ENCODE results near the gene SETBP1.

Gene SETBP1

GRCh38 chr18:44846450-44846849 lies 165.8 kb downstream of the SETBP1 start:
- H4K8ac ChIP-seq (ENCODE audit: low read length): no peak overlapping the region
- H3K18ac ChIP-seq (ENCODE audit: low read depth in 1 of 2, low read length in 2 of 2): no peak overlapping the region
- H3K27ac ChIP-seq (ENCODE audit: low read length, poor library complexity, severe bottlenecking): no peak overlapping the region
- H2BK5ac ChIP-seq (ENCODE audit: low read depth, low read length, poor library complexity, severe bottlenecking): no peak overlapping the region
- no peaks in the 10 kb centered on the region for H3K9me3 ChIP-seq (ENCODE audit: control insufficient read depth, low read length)
- H3K79me1 ChIP-seq (replicated peaks; ENCODE audit: low read length, poor library complexity, severe bottlenecking): peaks cover 35% of the 10 kb centered on the region
- H3K27me3 ChIP-seq (ENCODE audit: control insufficient read depth in 1 of 2, insufficient read depth in 1 of 2, low read length in 2 of 2): no peaks in the 10 kb centered on the region
- H3K4me3 ChIP-seq (ENCODE audit: insufficient read depth in 1 of 2, low read depth in 1 of 2, low read length in 2 of 2): no peak overlapping the region
- H2AFZ ChIP-seq (ENCODE audit: low read depth, low read length): no peak overlapping the region
- H2BK15ac ChIP-seq (ENCODE audit: low read depth, poor library complexity, severe bottlenecking): no peak overlapping the region
- H3K4ac ChIP-seq (ENCODE audit: low read depth in 1 of 2, low read length in 2 of 2): no peak overlapping the region
- H2AK5ac ChIP-seq (ENCODE audit: low read length, severe bottlenecking): no peak overlapping the region
- no peak for DNase-seq
- H3K4me2 ChIP-seq (ENCODE audit: low read length, poor library complexity, severe bottlenecking): no peak overlapping the region
- H2BK120ac ChIP-seq (ENCODE audit: low read depth, low read length): no peak overlapping the region
- no peak overlapping the region for H3K9ac ChIP-seq (ENCODE audit: low read length)
- no peak overlapping the region for H3K14ac ChIP-seq (ENCODE audit: low read length in 2 of 2)
- no peak overlapping the region for H4K91ac ChIP-seq (ENCODE audit: low read length)
- H3K23ac ChIP-seq (ENCODE audit: low read length in 2 of 2): no peak overlapping the region
- H3K4me1 ChIP-seq (ENCODE audit: control insufficient read depth, insufficient read depth, low read depth, low read length): peaks cover 6% of the 10 kb centered on the region
- H3K36me3 ChIP-seq (ENCODE audit: control insufficient read depth in 1 of 2, insufficient read depth in 2 of 2, low read depth in 1 of 2, low read length in 2 of 2): no peaks in the 10 kb centered on the region
- H2BK12ac ChIP-seq (ENCODE audit: low read length in 2 of 2): no peak overlapping the region

- H2BK120ac ChIP-seq (ENCODE audit: low read depth, low read length): no peak overlapping the region
Observed at GRCh38 chr18:44848644-44849335, 168.1 kb downstream of the SETBP1 start.

GRCh38 chr18:44849361-44849760 lies 168.7 kb downstream of the SETBP1 start:
- no peaks in the 10 kb centered on the region for H3K36me3 ChIP-seq (ENCODE audit: control insufficient read depth in 1 of 2, insufficient read depth in 2 of 2, low read depth in 1 of 2, low read length in 2 of 2)
- H2BK12ac ChIP-seq (ENCODE audit: low read length in 2 of 2): no peak overlapping the region
- H3K23ac ChIP-seq (ENCODE audit: low read length in 2 of 2): no peak overlapping the region
- no peaks in the 10 kb centered on the region for H3K9me3 ChIP-seq (ENCODE audit: control insufficient read depth, low read length)
- H3K14ac ChIP-seq (ENCODE audit: low read length in 2 of 2): no peak overlapping the region
- H3K27ac ChIP-seq (ENCODE audit: low read length, poor library complexity, severe bottlenecking): no peak overlapping the region
- no peak overlapping the region for H3K9ac ChIP-seq (ENCODE audit: low read length)
- H4K91ac ChIP-seq (ENCODE audit: low read length): no peak overlapping the region
- H3K4me1 ChIP-seq (ENCODE audit: control insufficient read depth, insufficient read depth, low read depth, low read length): peaks cover 6% of the 10 kb centered on the region
- no peak overlapping the region for H2BK120ac ChIP-seq (ENCODE audit: low read depth, low read length)
- no peak overlapping the region for H3K4me3 ChIP-seq (ENCODE audit: insufficient read depth in 1 of 2, low read depth in 1 of 2, low read length in 2 of 2)
- H3K27me3 ChIP-seq (ENCODE audit: control insufficient read depth in 1 of 2, insufficient read depth in 1 of 2, low read length in 2 of 2): no peaks in the 10 kb centered on the region
- 96% methylated on average over 6 of the region's 6 CpGs for WGBS
- DNase-seq: no peak
- no peak overlapping the region for H3K4me2 ChIP-seq (ENCODE audit: low read length, poor library complexity, severe bottlenecking)
- no peak overlapping the region for H4K8ac ChIP-seq (ENCODE audit: low read length)
- no peak overlapping the region for H3K4ac ChIP-seq (ENCODE audit: low read depth in 1 of 2, low read length in 2 of 2)
- no peak overlapping the region for H2BK15ac ChIP-seq (ENCODE audit: low read depth, poor library complexity, severe bottlenecking)
- H2AK5ac ChIP-seq (ENCODE audit: low read length, severe bottlenecking): no peak overlapping the region
- H2BK5ac ChIP-seq (ENCODE audit: low read depth, low read length, poor library complexity, severe bottlenecking): no peak overlapping the region
- peaks cover 30% of the 10 kb centered on the region for H3K79me1 ChIP-seq (replicated peaks; ENCODE audit: low read length, poor library complexity, severe bottlenecking)
- no peak overlapping the region for H3K18ac ChIP-seq (ENCODE audit: low read depth in 1 of 2, low read length in 2 of 2)
- H2AFZ ChIP-seq (ENCODE audit: low read depth, low read length): no peak overlapping the region

More at GRCh38 chr18:44848644-44849335, 168.1 kb downstream of the SETBP1 start:
- no peak for DNase-seq
- Histone ChIP-seq H3K4me2 (ENCODE audit: low read length, poor library complexity, severe bottlenecking) (no peak overlapping the region), H3K27me3 (ENCODE audit: control insufficient read depth in 1 of 2, insufficient read depth in 1 of 2, low read length in 2 of 2) (no peaks in the 10 kb centered on the region), H3K18ac (ENCODE audit: low read depth in 1 of 2, low read length in 2 of 2) (no peak overlapping the region), H3K27ac (ENCODE audit: low read length, poor library complexity, severe bottlenecking) (no peak overlapping the region), H3K4ac (ENCODE audit: low read depth in 1 of 2, low read length in 2 of 2) (no peak overlapping the region), H3K4me1 (ENCODE audit: control insufficient read depth, insufficient read depth, low read depth, low read length) (peaks cover 6% of the 10 kb centered on the region), H2BK15ac (ENCODE audit: low read depth, poor library complexity, severe bottlenecking) (no peak overlapping the region), H2AFZ (ENCODE audit: low read depth, low read length) (no peak overlapping the region), H2BK12ac (ENCODE audit: low read length in 2 of 2) (no peak overlapping the region), H2BK5ac (ENCODE audit: low read depth, low read length, poor library complexity, severe bottlenecking) (no peak overlapping the region), H3K9ac (ENCODE audit: low read length) (no peak overlapping the region), H3K14ac (ENCODE audit: low read length in 2 of 2) (no peak overlapping the region), H2AK5ac (ENCODE audit: low read length, severe bottlenecking) (no peak overlapping the region), H3K23ac (ENCODE audit: low read length in 2 of 2) (no peak overlapping the region), H4K8ac (ENCODE audit: low read length) (no peak overlapping the region), H3K79me1 (replicated peaks; ENCODE audit: low read length, poor library complexity, severe bottlenecking) (peaks cover 27% of the 10 kb centered on the region), H3K9me3 (ENCODE audit: control insufficient read depth, low read length) (no peaks in the 10 kb centered on the region), H3K4me3 (ENCODE audit: insufficient read depth in 1 of 2, low read depth in 1 of 2, low read length in 2 of 2) (no peak overlapping the region), H4K91ac (ENCODE audit: low read length) (no peak overlapping the region), H3K36me3 (ENCODE audit: control insufficient read depth in 1 of 2, insufficient read depth in 2 of 2, low read depth in 1 of 2, low read length in 2 of 2) (no peaks in the 10 kb centered on the region)
- 58% methylated on average over 8 of the region's 9 CpGs for WGBS

- no peak overlapping the region for H4K91ac ChIP-seq (ENCODE audit: low read length)
- H3K9me3 ChIP-seq (ENCODE audit: control insufficient read depth, low read length): no peaks in the 10 kb centered on the region
- no peak overlapping the region for H3K27ac ChIP-seq (ENCODE audit: low read length, poor library complexity, severe bottlenecking)
- no peak overlapping the region for H2BK120ac ChIP-seq (ENCODE audit: low read depth, low read length)
- H3K36me3 ChIP-seq (ENCODE audit: control insufficient read depth in 1 of 2, insufficient read depth in 2 of 2, low read depth in 1 of 2, low read length in 2 of 2): no peaks in the 10 kb centered on the region
- no peak overlapping the region for H3K9ac ChIP-seq (ENCODE audit: low read length)
- H4K8ac ChIP-seq (ENCODE audit: low read length): no peak overlapping the region
- 56% methylated on average over 2 of the region's 2 CpGs for WGBS
- H3K18ac ChIP-seq (ENCODE audit: low read depth in 1 of 2, low read length in 2 of 2): no peak overlapping the region
- H3K4me3 ChIP-seq (ENCODE audit: insufficient read depth in 1 of 2, low read depth in 1 of 2, low read length in 2 of 2): no peak overlapping the region
- H3K27me3 ChIP-seq (ENCODE audit: control insufficient read depth in 1 of 2, insufficient read depth in 1 of 2, low read length in 2 of 2): no peaks in the 10 kb centered on the region
- H3K79me1 ChIP-seq (replicated peaks; ENCODE audit: low read length, poor library complexity, severe bottlenecking): peaks cover 25% of the 10 kb centered on the region
- H3K4ac ChIP-seq (ENCODE audit: low read depth in 1 of 2, low read length in 2 of 2): no peak overlapping the region
- no peak overlapping the region for H2BK15ac ChIP-seq (ENCODE audit: low read depth, poor library complexity, severe bottlenecking)
- H3K23ac ChIP-seq (ENCODE audit: low read length in 2 of 2): no peak overlapping the region
- no peak overlapping the region for H2BK5ac ChIP-seq (ENCODE audit: low read depth, low read length, poor library complexity, severe bottlenecking)
- H3K4me2 ChIP-seq (ENCODE audit: low read length, poor library complexity, severe bottlenecking): no peak overlapping the region
- peaks cover 6% of the 10 kb centered on the region for H3K4me1 ChIP-seq (ENCODE audit: control insufficient read depth, insufficient read depth, low read depth, low read length)
- H2AFZ ChIP-seq (ENCODE audit: low read depth, low read length): no peak overlapping the region
- DNase-seq: no peak
- H2BK12ac ChIP-seq (ENCODE audit: low read length in 2 of 2): no peak overlapping the region
- no peak overlapping the region for H2AK5ac ChIP-seq (ENCODE audit: low read length, severe bottlenecking)
- no peak overlapping the region for H3K14ac ChIP-seq (ENCODE audit: low read length in 2 of 2)
Observed at GRCh38 chr18:44850001-44850400, 169.3 kb downstream of the SETBP1 start.
